ENCODE results near the gene PDPN.

GRCh38 chr1:13628711-13629110, 45.1 kb downstream of the PDPN start:
- TF ChIP-seq CTCF (conservative IDR thresholded peaks at IDR 0.05 in 1 of 2, IDR thresholded peaks at IDR 0.05 in 1 of 2; ENCODE audit: low read depth in 1 of 2, low read length in 2 of 2) = no peak
- no peak for TF ChIP-seq EZH2 (IDR thresholded peaks at IDR 0.05; ENCODE audit: low read length, missing control alignments)

All from fibroblast of lung (primary cell).